RWPE2 (cell line): ENCODE measurements around the gene FANK1.
"Not testable (repeated sequence)": the region's sequence is repeated elsewhere in the genome, so short reads cannot be mapped to it uniquely, and the experiment has no call there.

Experiments used
- ATAC-seq: fragments of 200-7000 bp; cut with Tn5 transposase; 3 replicates; pipeline ENCODE4 v1.9.1; 2021; ENCODE audit warnings: low read depth
- DNase-seq: peaks from one replicate; pipeline ENCODE4 v3.0.0-alpha.2; 2020; ENCODE audit warnings: low spot score
- H3K27ac ChIP-seq: fragments of 450-650 bp; 2 replicates; pipeline ENCODE4 v1.5.1; 2017; ENCODE audit warnings: mild to moderate bottlenecking; ENCODE audit not compliant: poor library complexity, severe bottlenecking
- H3K27me3 ChIP-seq: fragments of 250-450 bp; sonication (Bioruptor Pico); 2 replicates; pipeline ENCODE4 v1.5.1; 2021; ENCODE audit warnings: mild to moderate bottlenecking, moderate library complexity; ENCODE audit not compliant: insufficient read depth, poor library complexity, severe bottlenecking
- H3K36me3 ChIP-seq: fragments of 250-450 bp; sonication (Bioruptor Pico); 2 replicates; pipeline ENCODE4 v1.5.1; 2020; ENCODE audit warnings: low read depth, mild to moderate bottlenecking, moderate library complexity
- H3K4me1 ChIP-seq: fragments of 250-450 bp; sonication (Bioruptor Pico); 2 replicates; pipeline ENCODE4 v1.5.1; 2021; ENCODE audit warnings: mild to moderate bottlenecking, moderate library complexity; ENCODE audit not compliant: insufficient read depth, poor library complexity, severe bottlenecking
- H3K4me3 ChIP-seq: fragments of 250-450 bp; sonication (Bioruptor Pico); 2 replicates; pipeline ENCODE4 v1.5.1; 2021; ENCODE audit warnings: mild to moderate bottlenecking, moderate library complexity; ENCODE audit not compliant: severe bottlenecking
- H3K9me3 ChIP-seq: fragments of 250-450 bp; sonication (Bioruptor Pico); 2 replicates; pipeline ENCODE4 v1.5.1; 2021; ENCODE audit warnings: mild to moderate bottlenecking, moderate library complexity; ENCODE audit not compliant: severe bottlenecking
- CTCF ChIP-seq: fragments of 450-650 bp; IDR thresholded peaks from one replicate; pipeline ENCODE4 v1.5.1; 2017; ENCODE audit warnings: mild to moderate bottlenecking, moderate library complexity; ENCODE audit not compliant: poor library complexity, severe bottlenecking

FANK1 gene

DNA sequence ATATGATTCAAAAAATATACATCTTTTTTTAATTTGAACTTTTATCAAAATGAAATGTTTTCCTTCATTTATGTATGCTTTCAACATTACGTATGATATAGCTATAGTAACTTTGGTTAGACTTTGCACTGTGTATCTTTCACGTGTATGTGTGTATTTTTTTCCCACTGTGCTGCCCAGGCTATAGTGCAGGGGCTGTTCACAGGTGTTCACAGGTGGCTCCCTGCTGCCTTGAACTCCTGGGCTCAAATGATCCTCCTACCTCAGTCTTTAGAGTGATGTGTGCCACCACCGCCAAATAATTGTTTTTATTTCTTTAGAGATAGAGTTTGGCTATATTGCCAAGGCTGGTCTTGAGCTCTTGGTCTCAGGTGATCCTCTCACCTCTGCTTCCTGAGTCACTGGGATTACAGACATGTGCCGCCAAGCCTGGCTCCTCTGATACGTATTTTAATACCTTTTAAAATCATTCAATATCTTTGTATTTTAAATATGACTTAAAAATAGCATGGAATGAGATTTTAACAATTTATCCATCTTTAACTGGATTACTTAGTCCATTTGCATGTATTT lies 29.0 kb downstream of the FANK1 start:
- DNase-seq = no peak
- no peaks in the 10 kb centered on the region for H3K4me1 ChIP-seq
- no peaks in the 10 kb centered on the region for H3K36me3 ChIP-seq
- no peak overlapping the region for H3K4me3 ChIP-seq
- no peak for TF ChIP-seq CTCF
- H3K27ac ChIP-seq = no peak overlapping the region
- no peaks in the 10 kb centered on the region for H3K27me3 ChIP-seq
- no peaks in the 10 kb centered on the region for H3K9me3 ChIP-seq
- ATAC-seq = no peak

DNA sequence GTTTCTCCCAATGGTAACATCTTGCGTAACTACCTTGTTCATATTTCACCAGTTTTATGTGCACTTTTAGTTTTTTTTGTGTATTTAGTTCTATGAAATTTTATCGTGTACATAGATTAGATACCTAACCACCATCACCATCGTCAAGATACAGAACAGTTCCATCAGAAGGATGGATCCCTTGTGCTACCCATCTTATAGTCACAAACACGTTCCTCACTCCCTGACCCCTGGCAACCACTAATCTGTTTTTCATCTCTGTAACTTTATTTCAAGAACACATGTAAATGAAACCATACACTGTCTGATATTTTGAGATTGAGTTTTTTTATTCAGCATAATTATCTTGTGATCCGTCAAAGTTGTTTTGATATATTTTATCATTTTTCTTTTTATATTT lies 29.9 kb downstream of the FANK1 start:
- Histone ChIP-seq H3K4me3 (no peak overlapping the region), H3K27ac (no peak overlapping the region), H3K9me3 (no peaks in the 10 kb centered on the region), H3K36me3 (no peaks in the 10 kb centered on the region), H3K4me1 (no peaks in the 10 kb centered on the region), H3K27me3 (no peaks in the 10 kb centered on the region)
- ATAC-seq (no peak), DNase-seq (no peak)
- TF ChIP-seq CTCF = no peak

GRCh38 chr10:125927265-125927664 lies 30.9 kb downstream of the FANK1 start:
- not testable (repeated sequence) for H3K9me3 ChIP-seq, H3K4me1 ChIP-seq, H3K27ac ChIP-seq, ATAC-seq, H3K27me3 ChIP-seq, DNase-seq, H3K36me3 ChIP-seq, H3K4me3 ChIP-seq

- no peaks in the 10 kb centered on the region for H3K27me3 ChIP-seq
- no peak for TF ChIP-seq CTCF
- no peaks in the 10 kb centered on the region for H3K36me3 ChIP-seq
- no peak for DNase-seq
- no peak overlapping the region for H3K4me3 ChIP-seq
- H3K9me3 ChIP-seq = no peaks in the 10 kb centered on the region
- peaks cover 2% of the 10 kb centered on the region for H3K4me1 ChIP-seq
- no peak for ATAC-seq
- H3K27ac ChIP-seq = no peak overlapping the region
Observed at GRCh38 chr10:125928928-125929585, 32.7 kb downstream of the FANK1 start.

DNA sequence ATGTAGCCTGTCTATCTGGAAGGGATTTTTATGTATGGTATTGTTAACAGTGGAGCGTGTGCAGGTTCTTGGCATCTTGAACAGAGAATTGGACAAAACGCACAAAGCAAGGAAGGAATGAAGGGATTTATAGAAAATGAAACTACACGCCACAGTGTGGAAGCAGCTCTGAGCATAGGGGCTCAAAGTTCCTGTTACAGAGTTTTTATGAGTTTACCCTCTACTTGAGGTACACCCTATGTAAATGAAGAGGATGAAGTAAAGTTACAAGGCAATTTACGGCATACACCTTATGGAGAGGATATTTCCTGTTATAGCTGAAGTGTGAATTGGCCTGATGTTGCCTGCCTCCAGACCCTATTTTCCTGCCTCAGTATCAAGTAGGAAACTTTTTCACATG lies 33.3 kb downstream of the FANK1 start:
- Histone ChIP-seq H3K27me3 (no peaks in the 10 kb centered on the region), H3K36me3 (no peaks in the 10 kb centered on the region), H3K4me1 (peaks cover 3% of the 10 kb centered on the region), H3K4me3 (no peak overlapping the region), H3K9me3 (no peaks in the 10 kb centered on the region), H3K27ac (no peak overlapping the region)
- no peak for DNase-seq
- no peak for ATAC-seq
- TF ChIP-seq CTCF = no peak
